NCI-H524 treated with DMSO at 0.1 percent for 48 hours (cell line): Measurements from ENCODE around the gene FOXN1.
"Not testable (repeated sequence)": the region's sequence is repeated elsewhere in the genome, so short reads cannot be mapped to it uniquely, and the experiment has no call there.

Experiments used
- DNase-seq: peaks from one replicate; lab custom pipeline; 2025; lab: John Stamatoyannopoulos, UW

Gene FOXN1

DNA sequence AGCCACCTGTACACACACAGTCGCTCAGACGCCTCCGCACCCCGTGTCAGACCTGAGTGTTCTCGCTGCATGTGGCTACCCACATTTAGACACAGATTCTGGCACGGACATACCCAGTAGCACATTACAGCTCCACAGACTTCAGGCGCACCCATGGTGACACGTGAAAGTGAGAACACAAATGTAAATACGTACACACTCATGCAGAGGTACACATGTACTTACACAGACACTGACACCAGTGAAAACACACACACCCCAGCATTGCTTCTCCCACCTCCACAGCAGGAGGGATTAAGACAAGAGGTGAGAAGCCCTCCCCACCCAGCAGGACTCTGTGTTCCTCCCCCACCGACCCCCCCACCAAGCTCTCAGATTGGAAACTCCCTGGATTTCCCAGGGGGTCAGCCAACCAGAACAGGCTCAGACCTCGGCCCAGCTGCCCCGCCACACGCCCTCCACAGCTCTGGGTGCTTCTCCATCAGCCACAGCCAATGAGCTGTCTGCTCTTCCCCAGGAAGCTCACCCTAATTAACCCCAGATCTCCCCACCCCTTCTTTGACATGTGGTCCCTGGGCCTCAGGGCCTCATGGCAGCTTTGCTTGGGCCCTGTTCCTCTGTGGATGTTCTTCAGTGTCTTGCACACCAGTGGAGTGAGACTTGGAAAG lies 5.3 kb upstream of the FOXN1 start:
- DNase-seq: peak; percentile 99

DNA sequence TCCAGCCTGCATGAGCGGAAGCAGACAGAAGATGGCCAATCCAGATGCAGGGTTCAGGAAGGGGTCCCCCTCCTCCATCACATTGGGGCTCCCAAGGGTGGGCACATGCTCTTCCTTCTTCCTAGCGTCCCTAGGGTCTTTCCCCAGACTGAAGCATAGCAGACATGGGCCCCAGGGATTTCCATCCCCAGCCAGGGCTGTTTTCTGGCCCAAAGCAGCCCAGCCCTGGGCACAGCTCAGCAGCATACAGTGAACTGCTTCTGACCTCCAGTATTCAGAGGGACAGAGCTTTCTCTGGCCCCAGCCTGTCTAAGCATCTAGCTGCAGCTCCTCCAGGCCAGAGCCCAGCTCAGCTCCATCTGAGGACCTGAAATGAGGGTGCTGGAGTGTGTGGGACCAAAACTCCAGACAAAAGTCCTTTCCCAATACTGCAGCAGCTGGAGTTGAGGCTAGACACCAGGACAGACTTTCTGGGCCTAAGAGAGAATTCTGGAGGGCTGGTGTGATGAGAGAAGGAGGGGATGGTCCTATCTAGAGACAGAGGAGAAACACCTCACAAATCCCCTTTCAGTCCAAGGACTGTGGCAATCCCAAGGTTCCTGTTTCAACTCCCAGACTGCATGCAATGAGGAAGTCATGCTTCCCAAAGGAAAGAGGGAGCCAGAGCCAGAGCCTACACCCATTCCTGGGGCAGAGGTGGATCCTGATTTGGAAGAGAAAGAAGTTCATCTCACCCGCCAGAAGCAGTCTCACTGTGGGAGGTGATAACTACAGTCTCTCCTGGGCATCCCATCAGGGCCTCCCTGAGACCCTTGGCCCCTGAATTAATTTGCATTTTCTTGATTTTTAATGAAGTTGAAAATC lies 4.5 kb upstream of the FOXN1 start:
- DNase-seq: no peak

DNA sequence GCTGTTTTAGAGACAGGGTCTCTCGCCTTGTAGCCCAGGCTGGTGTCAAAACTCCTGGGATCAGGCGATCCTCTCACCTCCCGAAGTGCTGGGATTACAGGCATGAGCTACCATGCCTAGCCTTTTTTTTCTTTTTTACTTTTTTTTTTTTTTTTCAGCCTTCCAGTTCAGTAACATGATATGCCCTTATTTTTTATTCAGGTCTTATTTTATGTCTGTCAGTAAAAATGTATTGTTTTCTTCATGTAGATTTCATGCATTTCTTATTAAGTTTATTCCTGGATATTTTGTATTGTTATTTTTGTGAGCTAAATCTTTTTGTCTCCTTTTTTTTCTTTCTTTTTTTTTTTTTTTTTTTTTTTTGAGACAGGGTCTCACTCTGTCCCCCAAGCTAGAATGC lies 2.7 kb upstream of the FOXN1 start:
- no peak for DNase-seq

DNA sequence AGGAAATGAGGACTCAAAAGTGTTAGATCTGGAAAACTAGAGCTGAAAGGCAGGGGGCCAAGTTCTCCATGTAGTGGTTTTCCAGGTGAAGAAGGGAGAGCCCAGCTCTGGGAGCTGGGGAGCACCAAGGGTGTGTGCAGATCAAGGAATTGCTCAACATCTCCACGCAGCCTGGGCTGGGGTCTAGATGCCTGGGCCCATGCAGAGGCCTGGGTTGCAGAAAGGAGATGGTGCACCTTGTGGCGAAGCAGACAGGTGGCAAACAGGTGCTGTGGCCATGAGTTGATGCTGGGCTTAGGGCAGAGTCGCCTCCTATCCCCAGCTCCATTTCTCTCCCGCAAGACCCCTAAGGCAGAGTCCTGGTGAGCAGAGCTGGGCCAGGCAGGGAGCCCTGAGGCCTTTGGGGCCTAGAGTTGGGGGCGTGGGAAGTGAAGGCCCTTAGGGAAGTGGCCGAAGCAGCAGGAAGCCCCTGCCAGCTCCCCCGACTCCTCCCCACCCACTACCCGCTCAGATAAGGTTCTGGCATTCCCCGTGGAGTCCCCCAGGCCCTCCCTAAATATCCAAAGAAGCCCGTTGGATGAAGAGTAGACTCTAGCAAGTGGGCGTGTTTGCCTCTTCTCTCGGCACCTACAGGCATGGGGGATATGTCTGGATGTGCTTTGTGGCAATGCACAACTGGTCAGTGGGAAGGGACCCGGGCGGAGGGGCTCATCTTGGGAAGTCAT lies 777 bp downstream of the FOXN1 start:
- no peak for DNase-seq

DNA sequence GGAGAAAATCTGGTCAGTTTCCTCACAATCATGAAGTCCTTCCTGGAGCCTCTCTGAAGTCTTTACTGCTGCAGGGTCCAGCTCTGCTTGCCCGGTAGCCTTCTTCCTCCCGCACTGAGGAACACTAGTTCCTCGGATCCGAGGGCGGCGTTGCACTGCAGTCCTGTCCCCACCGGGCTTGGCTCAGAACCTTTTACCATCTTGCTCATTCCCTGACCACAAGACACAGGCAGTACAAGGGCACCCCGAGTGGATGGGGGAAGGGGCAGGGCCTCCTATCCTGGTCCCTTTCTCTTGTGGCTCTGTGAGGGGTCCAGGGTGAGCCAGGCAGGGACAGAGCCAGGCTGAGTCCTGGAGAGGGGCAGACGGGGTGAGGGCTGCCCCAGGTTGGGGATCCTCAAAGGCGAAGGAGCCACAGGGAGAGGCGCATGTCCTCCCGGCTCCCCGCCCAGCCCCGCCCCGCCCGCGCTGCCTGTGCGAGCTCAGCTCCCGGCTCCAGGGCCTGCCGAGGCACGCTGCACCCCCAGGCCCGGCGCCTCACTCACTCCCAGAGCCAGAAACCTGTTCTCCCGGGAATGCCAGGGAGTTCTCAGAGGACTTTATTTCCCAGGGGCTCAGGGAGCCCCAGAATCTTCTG lies 1.5 kb downstream of the FOXN1 start:
- no peak for DNase-seq

DNA sequence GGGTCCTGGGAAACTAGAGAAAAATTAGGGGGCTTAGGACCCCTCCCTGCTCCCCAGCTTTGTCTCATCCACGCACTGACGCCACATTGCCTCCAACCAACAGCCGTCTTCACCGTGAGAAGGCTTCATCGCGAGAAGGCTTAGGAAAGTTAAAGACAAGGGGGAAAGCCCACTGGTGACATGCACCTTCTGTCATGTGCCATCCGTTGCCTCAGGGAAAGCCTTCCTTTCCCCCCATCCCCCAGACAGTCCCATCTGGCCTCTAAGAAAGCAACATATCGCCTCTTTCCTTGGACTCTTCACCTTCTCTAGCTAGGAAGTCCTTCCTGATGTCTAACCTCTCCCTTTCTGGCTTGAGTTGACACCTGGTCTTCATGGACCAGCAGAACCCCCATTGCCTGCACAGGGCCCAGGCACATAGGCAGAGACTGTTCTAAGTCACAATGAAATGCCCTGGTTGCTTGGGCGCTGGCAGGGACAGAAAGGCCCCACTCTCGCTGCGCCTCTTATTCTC lies 2.1 kb downstream of the FOXN1 start:
- peak; percentile 79 for DNase-seq

DNA sequence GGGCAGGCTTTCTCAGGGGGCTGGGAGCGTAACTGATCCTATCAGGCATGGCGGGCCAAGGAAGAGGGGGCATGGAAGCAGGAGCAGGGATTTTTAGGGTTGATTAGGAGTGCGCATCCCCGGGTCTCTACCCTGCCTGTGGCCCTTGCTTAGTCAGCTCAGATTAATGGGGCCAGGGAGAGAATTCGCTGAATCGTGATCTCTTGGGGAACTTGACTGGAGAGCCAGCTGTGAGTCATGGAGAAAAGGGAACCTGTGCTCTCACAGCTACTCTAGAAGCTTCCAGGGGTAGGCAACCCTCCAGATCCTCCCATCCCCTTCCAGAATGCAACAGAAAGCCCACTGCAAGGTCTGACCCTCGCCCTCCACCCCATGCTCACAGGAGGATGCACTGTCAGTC lies 3.6 kb downstream of the FOXN1 start:
- no peak for DNase-seq

DNA sequence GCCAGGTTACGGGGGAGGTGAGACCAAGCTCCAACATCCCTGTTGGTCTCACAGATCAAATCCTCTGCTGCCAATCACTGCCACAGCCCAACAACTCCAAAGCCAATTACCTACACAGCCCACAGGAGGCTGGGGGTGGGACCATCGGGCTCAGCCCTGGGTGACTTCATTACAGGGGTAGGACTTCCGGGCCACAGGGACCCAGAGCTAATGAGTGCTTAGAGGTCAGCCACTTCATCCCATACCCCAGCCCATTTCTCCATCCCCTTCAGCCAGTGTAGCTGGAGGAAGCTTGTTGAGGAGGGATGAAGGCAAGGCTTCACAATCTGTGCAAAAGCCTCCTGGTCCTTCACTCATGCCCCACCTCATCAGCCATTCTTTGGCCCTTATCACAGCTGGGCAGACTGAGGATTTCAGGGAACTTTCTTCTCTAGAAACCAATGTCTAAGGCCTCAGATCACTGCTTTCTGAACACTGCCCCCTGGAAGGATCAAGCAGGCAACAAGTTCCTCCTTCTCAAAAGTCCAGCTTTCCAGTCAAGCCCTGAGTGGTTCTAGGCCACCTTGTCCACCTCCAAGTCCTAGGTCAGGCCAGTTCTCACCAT lies 5.8 kb downstream of the FOXN1 start:
- peak; percentile 87 for DNase-seq

DNA sequence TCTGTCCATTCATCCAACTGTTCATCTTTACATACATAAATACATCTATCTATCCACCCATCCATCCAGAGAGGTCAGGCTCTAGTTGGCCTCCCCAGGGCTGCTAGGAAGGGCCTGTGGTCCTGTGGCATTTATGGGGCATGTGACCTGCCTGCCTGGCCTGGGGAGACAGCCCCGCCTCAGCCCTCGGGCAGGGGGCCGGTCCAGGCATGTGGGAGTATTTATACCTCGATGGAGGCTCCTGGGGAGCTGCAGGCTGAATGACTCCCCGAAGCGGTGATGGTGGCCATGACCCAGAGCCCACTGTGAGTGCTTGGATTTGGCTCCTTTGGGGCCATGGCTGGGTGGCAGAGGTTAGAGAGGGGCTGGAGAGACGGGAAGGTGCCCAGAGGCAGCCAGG lies 7.3 kb downstream of the FOXN1 start:
- no peak for DNase-seq

DNA sequence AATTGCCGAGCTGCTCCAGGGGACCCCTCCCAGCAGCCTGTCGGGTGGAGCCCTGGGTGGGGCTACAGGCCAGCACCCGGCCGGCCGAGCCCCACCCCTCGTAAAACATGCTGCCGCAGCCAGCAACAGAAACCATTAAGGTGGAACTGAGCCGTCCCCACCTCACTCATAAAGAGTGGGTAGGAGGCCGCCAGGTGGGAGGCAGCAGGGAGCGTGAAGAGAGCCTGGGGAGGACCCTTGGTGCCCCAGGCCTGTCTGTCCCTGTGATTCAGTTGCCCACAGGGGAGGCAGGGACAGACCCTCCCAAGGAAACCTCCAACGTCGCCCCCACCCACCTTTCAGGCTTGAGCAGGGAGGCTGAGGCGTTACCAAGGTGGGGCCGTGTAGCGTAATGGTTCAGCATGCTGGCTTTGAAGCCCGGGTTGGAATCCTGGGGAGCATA lies 8.4 kb downstream of the FOXN1 start:
- DNase-seq: no peak

DNA sequence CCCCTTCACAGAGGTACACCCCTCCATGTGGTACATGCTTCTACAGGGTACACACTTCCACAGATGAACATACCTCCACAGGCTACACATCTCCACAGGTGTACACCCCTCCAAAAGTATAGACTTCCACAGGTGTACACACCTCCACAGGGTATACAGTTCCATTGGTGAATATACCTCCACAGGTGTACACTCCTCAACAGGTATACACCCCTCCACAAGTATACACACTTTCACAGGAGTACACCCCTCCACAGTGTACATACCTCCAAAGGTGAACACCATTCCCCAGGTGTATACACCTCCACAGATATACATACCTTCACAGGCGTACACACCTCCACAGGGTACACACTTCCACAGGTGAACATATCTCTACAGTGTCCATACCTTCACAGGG lies 9.4 kb downstream of the FOXN1 start:
- DNase-seq: no peak

DNA sequence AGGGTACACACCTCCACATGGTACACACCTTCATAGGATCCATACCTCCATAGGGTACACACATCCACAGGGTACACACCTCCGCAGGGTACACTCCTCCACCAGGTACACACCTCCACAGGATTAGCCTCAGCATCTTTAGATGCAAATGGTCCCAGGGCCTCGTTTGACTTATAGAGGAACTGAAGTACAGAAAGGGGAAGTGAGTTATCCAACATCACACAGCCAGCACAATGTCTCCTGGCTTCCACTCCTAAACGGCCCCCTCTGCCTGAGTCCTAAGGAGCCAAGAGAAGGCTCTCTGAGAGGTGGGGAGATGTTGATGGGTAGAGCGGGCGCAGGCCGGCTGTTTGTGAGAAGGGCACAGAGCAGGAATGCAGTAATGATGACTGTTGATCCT lies 12.0 kb downstream of the FOXN1 start:
- DNase-seq: no peak

DNA sequence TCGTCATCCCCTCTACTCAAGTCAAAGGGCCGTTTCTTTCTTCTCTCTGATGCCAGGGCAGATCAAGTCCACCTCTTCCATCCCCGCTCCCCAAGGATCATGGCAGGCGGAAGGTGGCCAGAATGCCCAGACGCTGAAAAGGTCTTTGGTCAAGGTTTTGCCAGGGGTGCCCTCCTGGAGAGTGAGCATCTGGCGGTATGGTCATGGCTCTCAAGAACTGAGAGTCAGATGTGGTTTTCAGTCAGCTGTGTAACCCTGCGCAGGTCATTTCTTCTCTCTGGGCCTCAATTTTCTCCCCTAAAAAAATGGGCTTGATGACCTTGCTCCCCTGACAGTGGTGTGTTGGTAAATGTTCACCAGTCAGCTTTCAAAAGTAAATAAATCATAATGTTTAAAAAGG lies 12.4 kb downstream of the FOXN1 start:
- no peak for DNase-seq

DNA sequence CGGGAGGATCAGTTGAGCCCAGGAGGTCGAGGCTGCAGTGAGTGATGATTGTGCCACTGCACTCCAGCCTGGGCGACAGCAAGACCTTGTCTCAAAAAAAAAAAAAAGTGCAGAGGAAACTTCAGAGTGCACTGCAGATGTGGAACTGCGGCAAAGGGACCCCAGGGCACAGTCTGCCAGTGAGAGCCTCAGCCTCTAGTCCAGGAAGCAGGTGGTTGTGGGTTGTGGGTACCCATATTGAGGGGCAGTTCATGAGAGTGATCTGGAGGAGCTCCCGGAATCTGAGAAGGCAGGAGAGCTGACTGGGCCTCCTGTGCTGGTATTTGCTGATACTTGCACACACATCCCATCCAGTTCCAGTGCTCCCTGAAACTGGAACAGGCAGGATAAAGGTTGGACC lies 13.1 kb downstream of the FOXN1 start:
- no peak for DNase-seq

DNA sequence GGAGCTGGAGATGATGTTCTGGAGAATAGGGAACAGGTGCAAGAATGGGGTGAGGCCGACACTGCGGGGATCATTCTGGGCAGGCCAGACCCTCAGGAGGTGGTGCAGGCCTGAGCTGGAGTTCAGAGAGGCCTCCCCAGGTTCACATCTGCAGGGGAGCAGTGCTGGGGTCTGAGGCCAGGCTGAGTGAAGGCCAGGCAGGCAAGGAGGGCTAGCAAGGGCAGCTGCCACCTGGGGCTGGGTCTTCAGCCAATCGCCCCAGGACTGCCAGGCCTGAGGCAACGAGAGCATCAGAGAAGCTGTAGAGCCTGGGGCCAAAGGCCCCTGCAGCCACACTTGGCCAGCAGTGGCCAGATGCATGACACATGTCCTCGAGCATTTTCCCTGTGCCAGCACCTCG lies 14.5 kb downstream of the FOXN1 start:
- DNase-seq: no peak

DNA sequence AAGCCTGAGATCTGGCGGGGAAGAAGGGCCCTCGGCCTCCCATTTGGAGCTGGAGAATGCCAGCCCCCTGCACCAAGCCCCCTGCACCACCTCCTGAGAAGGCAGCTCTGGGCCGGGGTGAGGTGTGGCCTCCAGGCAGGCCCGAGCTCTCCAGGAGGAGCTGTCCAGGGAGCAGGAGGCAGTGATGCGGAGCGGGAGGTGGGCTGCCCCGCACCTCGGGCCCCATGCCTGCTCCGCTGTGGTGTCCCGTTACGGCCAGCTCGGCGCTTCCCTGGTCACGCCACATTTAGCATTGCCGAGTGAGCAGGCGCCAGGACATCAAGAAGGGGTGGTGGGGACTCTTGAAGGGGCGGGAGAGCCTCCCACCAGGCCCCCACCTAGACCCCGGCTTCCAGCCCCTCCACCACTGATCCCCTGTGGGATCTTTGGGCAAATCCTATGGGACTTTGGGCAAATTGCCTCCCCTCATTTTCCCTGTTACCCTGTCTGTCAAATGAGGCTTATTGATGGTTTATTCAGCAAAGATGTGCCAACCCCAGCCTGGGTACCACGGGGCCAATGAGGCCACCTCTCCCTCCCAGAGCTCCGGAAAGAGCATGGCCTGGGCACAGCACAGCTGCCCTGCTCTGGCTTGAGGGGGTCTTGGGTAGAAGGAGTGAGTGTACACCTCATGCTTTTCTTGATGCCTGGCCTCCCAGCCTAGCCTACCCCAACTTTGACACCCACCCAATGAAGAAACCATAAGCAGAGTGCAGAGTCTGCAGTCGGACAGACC lies 15.3 kb downstream of the FOXN1 start:
- no peak for DNase-seq

DNA sequence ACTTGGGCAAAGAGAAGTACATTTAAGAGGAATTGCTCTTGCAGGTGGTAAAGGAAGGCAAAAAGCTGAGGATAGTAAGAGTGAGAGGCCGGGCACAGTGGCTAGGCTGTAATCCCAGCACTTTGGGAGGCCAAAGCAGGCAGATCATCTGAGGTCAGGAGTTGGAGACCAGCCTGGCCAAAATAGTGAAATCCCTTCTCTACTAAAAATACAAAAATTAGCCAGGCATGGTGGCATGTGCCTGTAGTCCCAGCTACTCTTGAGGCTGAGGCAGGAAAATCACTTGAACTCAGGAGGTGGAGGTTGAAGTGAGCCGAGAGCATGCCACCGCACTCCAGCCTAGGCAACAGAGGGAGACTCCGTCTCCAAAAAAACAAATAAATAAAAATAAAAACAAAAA lies 16.1 kb downstream of the FOXN1 start:
- DNase-seq: not testable (repeated sequence)

DNA sequence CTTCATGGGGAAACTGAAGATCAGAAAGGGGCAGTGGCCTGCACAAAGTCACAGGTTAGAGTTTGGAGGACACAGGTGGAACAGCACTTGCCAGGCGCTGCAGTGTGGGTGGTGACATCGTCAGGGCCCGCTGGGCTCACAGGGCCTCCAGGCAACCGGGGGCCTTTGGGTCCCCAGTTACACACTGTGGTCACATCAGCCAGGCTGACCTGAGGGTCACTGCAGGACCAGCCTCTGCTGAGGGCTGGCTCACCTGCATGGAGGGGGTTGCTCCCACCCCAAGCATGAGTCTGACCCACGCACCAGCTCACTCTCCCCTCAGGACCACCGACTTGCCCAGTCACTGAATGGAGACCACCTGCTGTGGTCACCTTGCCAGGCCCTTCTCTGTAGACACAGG lies 17.0 kb downstream of the FOXN1 start:
- DNase-seq: no peak

DNA sequence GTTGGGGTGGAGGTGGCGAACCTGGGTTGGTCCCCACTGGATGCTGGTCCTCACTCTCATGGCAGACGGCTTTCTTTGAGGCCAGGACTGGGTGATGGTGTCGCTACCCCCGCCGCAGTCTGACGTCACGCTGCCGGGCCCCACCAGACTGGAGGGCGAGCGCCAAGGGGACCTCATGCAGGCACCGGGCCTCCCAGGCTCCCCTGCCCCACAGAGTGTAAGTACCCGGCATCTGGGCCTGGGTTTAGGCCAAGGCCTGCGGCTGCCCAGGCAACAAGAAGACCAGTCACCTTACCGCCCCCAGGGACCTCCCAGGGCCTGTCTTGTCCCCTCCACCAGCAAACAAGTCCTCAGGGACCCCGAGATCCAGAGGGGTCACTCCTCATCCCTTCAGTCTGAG lies 17.7 kb downstream of the FOXN1 start:
- no peak for DNase-seq

DNA sequence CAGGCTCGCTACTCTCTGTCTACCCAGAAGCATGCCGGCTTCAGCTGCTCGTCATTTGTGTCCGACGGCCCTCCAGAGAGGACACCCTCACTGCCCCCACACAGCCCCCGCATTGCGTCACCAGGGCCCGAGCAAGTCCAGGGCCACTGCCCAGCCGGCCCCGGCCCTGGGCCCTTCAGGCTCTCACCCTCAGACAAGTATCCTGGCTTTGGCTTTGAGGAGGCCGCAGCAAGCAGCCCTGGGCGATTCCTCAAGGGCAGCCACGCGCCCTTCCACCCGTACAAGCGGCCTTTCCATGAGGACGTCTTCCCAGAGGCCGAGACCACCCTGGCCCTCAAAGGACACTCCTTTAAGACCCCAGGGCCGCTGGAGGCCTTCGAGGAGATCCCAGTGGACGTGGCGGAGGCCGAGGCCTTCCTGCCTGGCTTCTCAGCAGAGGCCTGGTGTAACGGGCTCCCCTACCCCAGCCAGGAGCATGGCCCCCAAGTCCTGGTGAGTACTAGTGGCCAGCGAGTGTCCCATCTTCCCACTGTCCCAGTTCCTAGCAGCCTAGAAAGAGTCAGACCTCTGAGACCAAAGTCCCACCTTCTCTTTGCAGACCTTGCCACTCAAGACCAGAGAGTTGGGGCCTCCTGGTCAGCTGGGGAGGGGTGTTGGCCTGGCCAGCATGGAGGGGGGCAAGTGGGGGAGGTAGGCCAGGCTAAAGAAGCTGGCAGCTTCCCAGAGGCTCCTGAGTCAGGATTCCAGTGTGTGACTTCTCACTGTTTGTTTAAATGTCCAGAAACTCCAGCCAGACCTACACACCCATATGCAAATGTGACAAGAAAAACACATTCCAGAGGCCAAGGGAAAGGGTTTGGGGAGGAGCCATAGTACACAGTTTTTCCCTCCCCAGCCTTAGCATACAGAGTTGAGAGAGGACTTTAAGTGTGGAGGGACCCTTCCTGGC lies 18.6 kb downstream of the FOXN1 start:
- DNase-seq: no peak
